Endothelial cell of umbilical vein (primary cell): ENCODE measurements around the gene NEUROG3. TPM values are rescaled to one million over a fixed set of nuclear protein-coding genes. Genes with fewer than 3 reads are reported as not detected.

Source experiments
- BruUV-seq: library from RNA; stranded (reverse); fragments of 400-500 nt; replicated peaks from 2 replicates; lab custom pipeline; 2021; lab: Mats Ljungman, UMichigan
- CTCF ChIA-PET: fragments of 300-600, 350-600 bp; sonication (Branson Sonifier 250); formaldehyde crosslinking; loops from one replicate; lab custom pipeline; 2021; ENCODE audit warnings: antibody characterized with exemption, inconsistent platforms; lab: Charles Lee
- POLR2A ChIA-PET: fragments of 300-600, 350-600 bp; sonication (Branson Sonifier 250); formaldehyde crosslinking; loops from one replicate; lab custom pipeline; 2021; ENCODE audit warnings: antibody characterized with exemption, inconsistent platforms; lab: Charles Lee
- DNase-seq: peaks from one replicate; pipeline ENCODE4 v3.0.0-alpha.2; 2011; ENCODE audit warnings: low read depth, low spot score
- FAIRE-seq: peaks from 2 replicates; lab custom pipeline; 2011; peaks lifted over from hg19 to GRCh38; lab: Jason Lieb, UNC
- H2AFZ ChIP-seq: 2 replicates; pipeline ENCODE4 v1.6.0; 2012; ENCODE audit warnings: low read depth, low read length, control low read depth, inconsistent platforms
- H3K27ac ChIP-seq: 2 replicates; pipeline ENCODE4 v1.5.1; 2011; ENCODE audit warnings: low read depth, mild to moderate bottlenecking, control low read depth, low read length, moderate library complexity; ENCODE audit not compliant: insufficient read depth
- H3K27me3 ChIP-seq, 2 experiments: 2 replicates each; pipeline versions ENCODE4 v1.6.0 to v1.6.1; 2011; ENCODE audit warnings: low read length in 2 of 2, mixed read lengths in 1 of 2; ENCODE audit not compliant: control insufficient read depth in 2 of 2, insufficient read depth in 2 of 2
- H3K36me3 ChIP-seq, 2 experiments: 2 replicates in 1 of 2; 3 replicates in 1 of 2; pipeline ENCODE4 v1.5.1; 2011; ENCODE audit warnings: low read length in 2 of 2, mild to moderate bottlenecking in 1 of 2, moderate library complexity in 1 of 2; ENCODE audit not compliant: control insufficient read depth in 2 of 2, insufficient read depth in 2 of 2; ENCODE audit errors: extremely low read depth in 1 of 2
- H3K4me1 ChIP-seq: 3 replicates; pipeline ENCODE4 v1.5.1; 2011; ENCODE audit warnings: mild to moderate bottlenecking, low read length; ENCODE audit not compliant: control insufficient read depth, insufficient read depth; ENCODE audit errors: extremely low read depth
- H3K4me2 ChIP-seq: 2 replicates; pipeline ENCODE4 v1.6.1; 2011; ENCODE audit warnings: low read length, control low read depth, mixed read lengths; ENCODE audit not compliant: insufficient read depth
- H3K4me3 ChIP-seq, 3 experiments: fragments of 200-600 bp in 1 of 3; sonication (generic), shearing (Covaris generic) in 1 of 3; replicated peaks in 1 of 3; 2 replicates each; pipeline ENCODE4 v1.5.1; 2011 to 2016; ENCODE audit warnings: control low read depth in 3 of 3, low read length in 3 of 3, mild to moderate bottlenecking in 2 of 3, inconsistent platforms in 1 of 3, low read depth in 1 of 3, moderate library complexity in 1 of 3; ENCODE audit not compliant: insufficient read depth in 1 of 3
- H3K79me2 ChIP-seq: 2 replicates; pipeline ENCODE4 v1.6.0; 2012; ENCODE audit warnings: low read length, inconsistent platforms; ENCODE audit not compliant: control insufficient read depth, insufficient read depth
- H3K9ac ChIP-seq: replicated peaks from 2 replicates; pipeline ENCODE3; 2011; ENCODE audit warnings: low read length, control low read depth; ENCODE audit not compliant: insufficient read depth; ENCODE audit errors: extremely low read depth
- H3K9me1 ChIP-seq: replicated peaks from 3 replicates; pipeline ENCODE4 v1.6.0; 2011; ENCODE audit warnings: mild to moderate bottlenecking, low read length; ENCODE audit not compliant: control insufficient read depth, insufficient read depth; ENCODE audit errors: extremely low read depth
- H3K9me3 ChIP-seq: replicated peaks from 2 replicates; pipeline ENCODE4 v1.5.1; 2012; ENCODE audit warnings: low read length, inconsistent platforms; ENCODE audit not compliant: control insufficient read depth, insufficient read depth
- H4K20me1 ChIP-seq: replicated peaks from 2 replicates; pipeline ENCODE3; 2011; ENCODE audit warnings: mild to moderate bottlenecking, low read length; ENCODE audit not compliant: control insufficient read depth, insufficient read depth; ENCODE audit errors: extremely low read depth
- CTCF ChIP-seq, 2 donors: IDR thresholded peaks; 1 replicate in 1 of 2; 2 replicates in 1 of 2; pipeline ENCODE4 v1.5.1; 2011; ENCODE audit warnings: low read length in 2 of 2, mild to moderate bottlenecking in 2 of 2, moderate library complexity in 2 of 2, control low read depth in 1 of 2, inconsistent platforms in 1 of 2, low read depth in 1 of 2; ENCODE audit not compliant: insufficient read depth in 1 of 2; ENCODE audit errors: extremely low read depth in 1 of 2
- EZH2 ChIP-seq: IDR thresholded peaks from 2 replicates; pipeline ENCODE4 v1.6.1; 2012; ENCODE audit warnings: borderline replicate concordance, low read depth, mild to moderate bottlenecking, moderate library complexity, low read length, inconsistent platforms; ENCODE audit not compliant: severe bottlenecking
- FOS ChIP-seq: IDR thresholded peaks from 2 replicates; pipeline ENCODE4 v1.6.1; 2011; ENCODE audit warnings: mild to moderate bottlenecking, low read length, moderate library complexity, borderline replicate concordance; ENCODE audit not compliant: insufficient read depth
- GATA2 ChIP-seq: IDR thresholded peaks from 2 replicates; pipeline ENCODE4 v1.7.0; 2011; ENCODE audit warnings: low read depth, mild to moderate bottlenecking, moderate library complexity, mixed read lengths, low read length; ENCODE audit not compliant: insufficient read length, insufficient read depth
- JUN ChIP-seq: IDR thresholded peaks from 2 replicates; pipeline ENCODE4 v1.6.1; 2011; ENCODE audit warnings: borderline replicate concordance, low read depth; ENCODE audit not compliant: insufficient read length, insufficient read depth
- MAX ChIP-seq: IDR thresholded peaks from 2 replicates; pipeline ENCODE4 v1.6.1; 2011; ENCODE audit not compliant: insufficient read depth, insufficient read length
- MYC ChIP-seq: IDR thresholded peaks from one replicate; pipeline ENCODE4 v1.6.1; 2011; ENCODE audit warnings: mild to moderate bottlenecking, low read depth, low read length
- POLR2A ChIP-seq: IDR thresholded peaks from 2 replicates; pipeline ENCODE4 v1.6.1; 2012; ENCODE audit warnings: low read depth, mild to moderate bottlenecking, control low read depth, low read length
- POLR2AphosphoS5 ChIP-seq: IDR thresholded peaks from 2 replicates; pipeline ENCODE4 v1.6.1; 2012; ENCODE audit warnings: low read depth, mild to moderate bottlenecking, control low read depth, low read length, moderate library complexity; ENCODE audit not compliant: insufficient read depth
- dilution Hi-C: fragments of 300-500 bp; cut with MboI; formaldehyde crosslinking; loops from one replicate; pipeline ENCODE4 v1.15.0; 2019; ENCODE audit warnings: low sequenced_read_pairs; ENCODE audit not compliant: extremely low pct_ligation_motif_present
- intact Hi-C: fragments of 100-400 bp; cut with micrococcal nuclease; formaldehyde crosslinking; loops from one replicate; pipeline ENCODE4 v1.10.0; 2022
- polyA plus RNA-seq, 4 experiments: library from polyadenylated mRNA; depleted of rRNA in 3 of 4; stranded (reverse) in 3 of 4; unstranded in 1 of 4; fragments of >200 nt; gene quantifications; 2 replicates each; pipeline versions ENCODE4 v1.2.1 to v1.2.3, GENCODE V29; 2011 to 2012; ENCODE audit warnings: missing spikeins in 1 of 4
- total RNA-seq: library from RNA; stranded (reverse); gene quantifications from 2 replicates; pipeline ENCODE4 v1.2.3, GENCODE V29; 2021

The NEUROG3 gene
- total and polyA plus RNA-seq, 2 donors (not counting 3 experiments of a cell fraction or from before 2014, with no cell fraction given), result not detected

GRCh38 chr10:69612760-69613159 is 39.5 kb upstream of the NEUROG3 start:
- POLR2A ChIA-PET, result no interaction called here
- intact Hi-C loops, result no loop called here
- CTCF ChIA-PET, result interaction anchor here (1.0 to 3.0 kb wide), 5 partner anchors 11 to 98 kb away, joined by 3 to 8 read pairs (median 4); no protein-coding TSS in a partner anchor

GRCh38 chr10:69609077-69609476 is 35.9 kb upstream of the NEUROG3 start:
- dilution Hi-C loops, result no loop called here
- POLR2A ChIA-PET, result no interaction called here
- no peaks in the 10 kb centered on the region for H3K4me1 ChIP-seq
- H3K27ac ChIP-seq, result no peak overlapping the region
- H3K9ac ChIP-seq, result no peak overlapping the region
- intact Hi-C loops, result no loop called here
- H2AFZ ChIP-seq, result no peak overlapping the region
- H3K36me3 ChIP-seq, result no peaks in the 10 kb centered on the region
- no TSS peak for BruUV-seq
- H3K4me2 ChIP-seq, result no peak overlapping the region
- no peak for DNase-seq
- no peaks in the 10 kb centered on the region for H3K9me3 ChIP-seq
- peaks cover 7 to 12% of the 10 kb centered on the region in 2 experiments for H3K27me3 ChIP-seq
- TF ChIP-seq CTCF (IDR thresholded peaks at IDR 0.05; ENCODE audit: extremely low read depth in 1 of 2, insufficient read depth in 1 of 2, low read depth in 1 of 2, low read length in 2 of 2) (no peak), MAX (no peak), EZH2 (no peak), JUN (no peak), POLR2AphosphoS5 (no peak), MYC (no peak), GATA2 (no peak), FOS (no peak), POLR2A (no peak)
- CTCF ChIA-PET, result no interaction called here
- no peaks in the 10 kb centered on the region for H3K9me1 ChIP-seq
- no peaks in the 10 kb centered on the region for H3K79me2 ChIP-seq
- no peaks in the 10 kb centered on the region for H4K20me1 ChIP-seq
- H3K4me3 ChIP-seq, result no peak overlapping the region
- no peak for FAIRE-seq

More at GRCh38 chr10:69612760-69613159, 39.5 kb upstream of the NEUROG3 start:
- Histone ChIP-seq H3K9me3 (no peaks in the 10 kb centered on the region), H3K79me2 (no peaks in the 10 kb centered on the region), H3K36me3 (no peaks in the 10 kb centered on the region), H3K9ac (no peak overlapping the region), H3K9me1 (no peaks in the 10 kb centered on the region), H4K20me1 (no peaks in the 10 kb centered on the region), H3K4me1 (no peaks in the 10 kb centered on the region), H3K27me3 (peaks cover 20 to 22% of the 10 kb centered on the region in 2 experiments), H3K4me2 (no peak overlapping the region), H2AFZ (no peak overlapping the region), H3K4me3 (no peak overlapping the region), H3K27ac (no peak overlapping the region)
- no TSS peak for BruUV-seq
- TF ChIP-seq JUN, result no peak
- no peak for TF ChIP-seq POLR2A
- TF ChIP-seq MAX, result no peak
- no peak for TF ChIP-seq POLR2AphosphoS5
- dilution Hi-C loops, result no loop called here
- FAIRE-seq (no peak), DNase-seq (no peak)
